NCI-H2029 (cell line): ENCODE data around the gene WBP1.
"Not testable (repeated sequence)": the region's sequence is repeated elsewhere in the genome, so short reads cannot be mapped to it uniquely, and the experiment has no call there.

Experiments
- DNase-seq: peaks from one replicate; lab custom pipeline; 2025; lab: John Stamatoyannopoulos, UW

Gene WBP1

DNA sequence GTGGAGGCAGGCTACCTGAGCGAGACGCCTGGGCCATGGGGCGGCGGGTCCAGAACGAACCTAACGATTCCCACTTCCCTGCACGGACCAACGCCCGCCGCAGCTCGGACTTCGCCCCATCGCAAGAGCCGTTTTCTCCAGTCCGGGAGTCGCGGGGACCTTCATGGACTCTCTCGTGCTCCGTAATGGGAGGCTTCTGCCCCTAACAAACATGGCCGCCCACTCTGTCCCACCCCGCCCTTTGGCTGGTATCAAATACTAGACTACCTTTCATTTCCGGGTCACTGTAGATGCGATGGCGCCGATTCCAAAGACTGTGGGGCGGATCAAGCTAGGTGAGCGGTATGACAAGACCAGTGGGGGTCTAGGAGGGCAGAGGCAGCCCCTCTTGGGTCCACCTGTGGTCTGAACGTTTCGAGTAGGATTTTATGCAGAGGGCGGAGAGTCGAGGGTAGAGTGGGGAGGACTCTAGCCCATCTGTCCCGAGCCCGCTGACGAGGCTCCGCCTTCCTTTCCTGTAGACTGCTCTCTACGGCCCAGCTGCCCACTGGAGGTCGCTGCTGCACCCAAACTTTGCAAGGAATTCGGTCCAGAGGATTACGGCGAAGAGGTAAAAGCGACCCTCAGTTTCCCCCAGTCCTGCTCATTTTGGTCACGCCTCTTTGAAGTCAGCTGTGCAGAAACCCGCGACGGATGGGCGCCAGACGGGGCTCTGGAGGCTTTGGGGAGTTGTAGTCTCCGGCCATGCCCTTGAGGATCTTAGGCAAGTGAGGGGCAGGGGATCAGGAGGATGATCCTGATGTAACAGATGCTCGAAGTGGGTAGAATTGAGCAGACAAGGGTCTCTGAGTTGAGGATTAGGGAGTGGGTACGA is 24.8 kb downstream of the WBP1 start, which contains the start of the genes CCDC142 and TTC31:
Gene CCDC142, minus strand, starts transcription at position 198 of the 874 bp plus-strand sequence. Its CDS starts 161 bp downstream, at position 37.
Gene TTC31, plus strand, starts transcription at position 281 of the 874 bp plus-strand sequence. Its CDS starts 15 bp downstream, at position 296.
- DNase-seq = peak; percentile 85

GRCh38 chr2:74483675-74484164 is 25.5 kb downstream of the WBP1 start:
- not testable (repeated sequence) for DNase-seq

GRCh38 chr2:74486141-74486540 is 27.9 kb downstream of the WBP1 start:
- no peak for DNase-seq

GRCh38 chr2:74488643-74489481 is 30.6 kb downstream of the WBP1 start:
- no peak for DNase-seq

DNA sequence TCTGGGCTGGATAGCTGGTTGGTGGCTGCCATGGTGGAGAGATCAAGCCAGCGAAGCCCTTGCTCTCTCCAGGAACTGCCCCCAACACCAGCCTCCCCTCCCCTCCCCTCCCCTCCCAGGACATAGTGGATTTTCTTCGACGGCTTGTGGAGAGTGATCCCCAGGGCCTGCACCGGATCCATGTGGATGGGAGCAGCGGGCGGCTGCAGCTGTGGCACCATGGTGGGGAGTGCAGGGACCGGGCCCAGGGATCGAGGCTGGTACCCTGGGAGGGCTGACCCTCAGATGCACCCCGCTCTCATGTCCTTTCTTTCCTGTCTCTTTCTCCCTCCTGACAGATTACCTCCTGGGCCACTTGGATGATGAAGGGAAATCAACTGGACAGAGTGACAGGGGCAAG is 31.7 kb downstream of the WBP1 start:
- no peak for DNase-seq

GRCh38 chr2:74491648-74492544 is 33.7 kb downstream of the WBP1 start:
- no peak for DNase-seq

- no peak for DNase-seq
These were observed 35.3 kb downstream of the WBP1 start for GRCh38 chr2:74493546-74493945.

GRCh38 chr2:74495440-74495839 is 37.2 kb downstream of the WBP1 start:
- no peak for DNase-seq

GRCh38 chr2:74496997-74497776 is 38.9 kb downstream of the WBP1 start:
- DNase-seq = no peak

- DNase-seq = no peak
These were observed 39.7 kb downstream of the WBP1 start for GRCh38 chr2:74497777-74498499.

DNA sequence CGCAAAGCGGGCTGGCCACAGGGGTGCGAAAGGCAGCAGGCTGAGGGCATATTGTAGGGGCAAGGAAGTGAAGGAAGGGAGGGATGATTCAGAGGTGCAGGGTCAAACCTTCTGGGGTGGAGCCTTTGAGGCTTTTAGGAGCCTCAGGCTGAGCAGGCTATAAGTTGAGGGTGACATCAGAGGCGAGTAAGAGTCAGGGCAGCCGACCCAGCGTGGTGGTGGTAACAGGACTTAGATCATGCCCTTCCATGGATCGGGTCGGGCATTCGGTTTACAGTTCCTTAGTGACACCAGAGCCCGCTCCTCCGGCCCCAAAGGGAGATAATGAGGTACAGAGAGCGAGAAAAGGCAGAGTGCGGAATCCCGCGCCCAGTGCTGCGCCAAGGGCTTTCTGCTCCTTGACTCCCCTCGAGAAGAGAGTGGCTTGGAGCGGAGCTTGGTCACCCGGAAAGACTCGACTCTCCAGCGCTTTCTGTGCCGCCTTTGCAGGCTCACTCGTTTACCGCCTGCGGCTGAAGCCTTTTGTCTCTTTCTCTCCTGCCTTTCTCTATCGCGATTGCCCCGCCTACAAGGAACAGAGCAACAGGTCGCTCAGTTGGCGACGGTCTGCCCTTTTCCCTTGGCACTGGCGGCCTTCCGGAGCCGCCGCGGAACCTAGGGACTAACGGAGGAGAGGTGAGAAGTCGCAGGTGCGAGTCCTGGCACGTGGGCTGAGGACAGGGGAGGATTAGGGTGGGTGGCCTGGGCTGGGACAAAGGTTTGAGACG is 40.4 kb downstream of the WBP1 start:
- no peak for DNase-seq

GRCh38 chr2:74499267-74499939 is 41.2 kb downstream of the WBP1 start, which contains the start of gene LBX2:
Gene LBX2 (minus strand): TSS chr2:74499603. CDS start chr2:74499537, 66 bp downstream.
- DNase-seq = no peak

GRCh38 chr2:74499940-74500577 is 41.8 kb downstream of the WBP1 start:
- no peak for DNase-seq

GRCh38 chr2:74500578-74500946 is 42.3 kb downstream of the WBP1 start:
- no peak for DNase-seq

DNA sequence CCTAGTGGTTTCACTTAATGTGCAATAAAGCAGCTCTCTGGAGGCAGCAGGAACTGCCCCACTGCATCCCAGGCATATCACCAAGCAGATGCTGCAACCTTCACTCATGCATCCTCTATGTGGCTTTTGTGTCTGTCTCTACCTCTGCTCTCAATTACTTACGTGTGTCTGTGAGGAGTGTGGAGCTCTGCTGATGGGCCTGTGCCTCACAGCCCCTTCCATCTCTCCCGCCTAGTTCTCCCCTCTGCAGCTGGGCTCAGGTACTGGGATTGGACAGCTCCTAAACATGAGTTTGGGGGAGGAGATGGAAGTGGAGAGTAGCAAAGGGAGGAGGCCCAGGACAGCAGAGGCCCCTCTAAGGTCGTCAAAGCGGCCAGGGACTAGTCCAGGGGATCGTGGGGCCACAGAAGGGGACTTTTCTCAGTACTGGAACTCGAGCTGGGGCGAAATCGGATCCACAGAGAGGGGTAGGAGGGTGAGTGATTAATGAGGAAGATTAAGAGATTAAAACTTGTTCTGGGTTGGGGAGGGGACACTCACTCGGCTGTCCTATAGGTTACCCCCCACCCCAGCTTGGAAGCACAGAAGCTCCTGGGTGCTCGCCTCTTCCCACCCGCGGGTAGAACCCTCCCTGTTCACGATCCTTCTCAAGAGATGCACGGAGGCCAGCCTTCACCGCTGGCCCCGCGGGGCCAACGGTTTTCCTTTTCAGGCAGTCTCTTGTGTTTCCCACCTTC is 43.3 kb downstream of the WBP1 start:
- no peak for DNase-seq

- DNase-seq = no peak
These were observed 44.0 kb downstream of the WBP1 start for GRCh38 chr2:74502147-74502719.
